ENCODE data around the gene PDGFA.

The PDGFA gene

DNA sequence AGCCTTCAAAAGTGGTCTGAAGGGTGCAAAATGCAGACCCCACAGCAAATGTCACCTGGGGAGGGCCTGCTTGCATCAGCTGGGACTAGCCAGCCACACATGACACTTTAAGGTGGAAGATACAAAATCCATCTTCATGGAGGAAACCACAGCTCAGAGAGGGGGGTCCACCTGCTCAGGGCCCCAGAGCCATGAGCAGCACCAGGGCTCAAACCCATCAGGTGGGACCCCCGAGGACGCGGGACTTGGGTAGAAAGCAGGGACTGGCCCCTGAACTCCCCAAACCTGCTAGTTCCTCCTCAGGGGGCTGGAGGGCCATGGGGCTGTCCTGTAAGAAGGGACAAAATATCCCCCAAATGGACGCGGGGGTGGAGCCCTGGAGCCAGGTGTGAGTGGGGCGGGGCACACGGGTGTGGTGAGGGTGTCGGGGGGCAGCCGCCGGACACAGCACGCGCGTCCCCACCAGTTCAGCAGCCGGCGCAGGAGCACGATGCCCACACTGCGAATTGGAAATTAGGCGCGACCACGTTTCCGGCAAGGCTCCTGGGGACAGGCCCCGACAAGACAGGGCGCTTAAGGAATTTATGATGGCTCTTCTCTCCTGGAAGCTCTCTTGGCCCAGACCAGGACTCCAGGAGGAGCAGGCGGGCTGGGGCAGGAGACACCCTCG is 8.0 kb downstream of the PDGFA start:
- no peaks in the 10 kb centered on the region for H3K9me3 ChIP-seq (ENCODE audit: control insufficient read depth, insufficient read depth, low read length)
- H3K36me3 ChIP-seq (ENCODE audit: insufficient read depth, low read length): peaks cover 18% of the 10 kb centered on the region
- H3K9ac ChIP-seq (ENCODE audit: low read depth, low read length): no peak overlapping the region
- H3K4me1 ChIP-seq (ENCODE audit: insufficient read depth, low read length): peaks cover 31% of the 10 kb centered on the region; the same call in 1 of the 2 replicates

DNA sequence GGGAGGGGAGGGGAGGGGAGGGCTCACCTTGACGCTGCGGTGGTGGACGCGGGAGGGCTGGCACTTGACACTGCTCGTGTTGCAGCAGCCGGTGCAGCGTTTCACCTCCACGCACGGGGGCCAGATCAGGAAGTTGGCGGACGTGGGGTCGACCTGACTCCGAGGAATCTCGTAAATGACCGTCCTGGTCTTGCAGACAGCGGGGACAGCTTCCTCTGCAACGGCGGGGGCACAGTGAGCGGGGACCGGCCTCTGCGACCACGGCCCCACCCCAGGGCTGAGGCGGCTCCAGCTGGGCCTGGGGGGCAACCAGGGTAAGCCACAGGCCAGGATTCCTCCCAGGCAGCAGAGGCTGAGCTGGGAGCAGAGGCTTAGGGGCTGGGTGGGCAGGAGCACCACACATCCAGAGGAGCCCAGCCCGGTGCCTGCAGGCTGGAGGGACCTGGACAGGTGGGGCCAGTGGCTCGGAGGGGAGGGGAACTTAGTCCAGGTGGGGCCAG is 8.8 kb downstream of the PDGFA start:
- Histone ChIP-seq H3K9me3 (ENCODE audit: control insufficient read depth, insufficient read depth, low read length) (no peaks in the 10 kb centered on the region), H3K4me1 (ENCODE audit: insufficient read depth, low read length) (peaks cover 31% of the 10 kb centered on the region; the same call in 1 of the 2 replicates), H3K9ac (ENCODE audit: low read depth, low read length) (no peak overlapping the region), H3K36me3 (ENCODE audit: insufficient read depth, low read length) (peaks cover 18% of the 10 kb centered on the region)

DNA sequence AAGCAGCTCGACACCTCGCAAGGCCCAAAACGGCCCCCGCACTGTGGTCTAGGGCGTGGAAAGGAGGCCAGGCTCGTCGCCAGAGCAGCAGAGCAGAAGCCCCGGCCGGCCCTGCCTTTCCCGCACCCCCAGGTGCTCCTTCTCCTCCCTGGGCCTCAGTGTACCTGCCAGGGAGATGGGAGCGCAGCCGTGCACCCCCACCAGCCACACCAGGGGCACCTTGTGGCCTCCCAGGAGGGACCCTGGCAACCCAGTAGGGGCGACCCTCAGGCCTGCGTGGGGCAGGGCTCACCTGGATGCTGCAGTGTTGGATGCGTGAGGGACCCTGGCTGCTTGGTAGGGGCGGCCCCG is 9.5 kb downstream of the PDGFA start:
- Histone ChIP-seq H3K9me3 (ENCODE audit: control insufficient read depth, insufficient read depth, low read length) (no peaks in the 10 kb centered on the region), H3K4me1 (ENCODE audit: insufficient read depth, low read length) (peaks cover 27% of the 10 kb centered on the region; the same call in 1 of the 2 replicates), H3K36me3 (ENCODE audit: insufficient read depth, low read length) (peaks cover 21% of the 10 kb centered on the region), H3K9ac (ENCODE audit: low read depth, low read length) (no peak overlapping the region)

DNA sequence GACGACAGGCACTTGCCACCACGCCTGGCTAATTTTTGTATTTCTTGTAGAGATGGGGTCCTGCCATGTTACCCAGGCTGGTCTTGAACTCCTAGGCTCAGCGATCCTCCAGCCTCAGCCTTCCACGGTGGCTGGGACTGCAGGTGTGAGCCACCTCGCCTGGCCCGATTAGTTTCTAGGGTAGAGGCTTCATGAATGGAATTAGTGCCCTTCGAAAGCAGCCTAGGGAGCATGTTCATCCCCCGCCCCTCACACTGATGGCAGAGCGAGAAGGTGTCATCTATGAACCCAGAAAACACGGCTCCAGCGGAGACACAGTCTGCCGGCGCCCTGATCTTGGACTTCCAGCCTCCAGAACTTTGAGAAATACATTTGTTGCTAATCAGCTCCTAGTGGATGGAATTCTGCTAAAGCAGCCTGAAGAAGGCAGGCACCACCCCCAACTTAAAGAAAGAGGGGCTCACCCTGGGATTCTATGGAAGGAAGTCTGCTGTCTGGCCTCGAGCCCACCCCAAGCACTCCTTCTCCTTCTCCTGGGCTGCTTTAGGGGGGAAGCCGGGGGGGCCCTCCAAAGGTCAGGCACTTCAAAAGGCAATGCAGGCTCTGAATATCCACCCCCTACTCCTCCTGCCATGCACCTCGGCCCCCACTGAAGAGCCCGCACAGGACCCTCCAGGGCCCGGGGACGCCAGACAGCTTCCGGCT is 10.1 kb downstream of the PDGFA start:
- Histone ChIP-seq H3K4me1 (ENCODE audit: insufficient read depth, low read length) (peaks cover 21% of the 10 kb centered on the region; the same call in 1 of the 2 replicates), H3K36me3 (ENCODE audit: insufficient read depth, low read length) (peaks cover 21% of the 10 kb centered on the region), H3K9me3 (ENCODE audit: control insufficient read depth, insufficient read depth, low read length) (no peaks in the 10 kb centered on the region), H3K9ac (ENCODE audit: low read depth, low read length) (no peak overlapping the region)

DNA sequence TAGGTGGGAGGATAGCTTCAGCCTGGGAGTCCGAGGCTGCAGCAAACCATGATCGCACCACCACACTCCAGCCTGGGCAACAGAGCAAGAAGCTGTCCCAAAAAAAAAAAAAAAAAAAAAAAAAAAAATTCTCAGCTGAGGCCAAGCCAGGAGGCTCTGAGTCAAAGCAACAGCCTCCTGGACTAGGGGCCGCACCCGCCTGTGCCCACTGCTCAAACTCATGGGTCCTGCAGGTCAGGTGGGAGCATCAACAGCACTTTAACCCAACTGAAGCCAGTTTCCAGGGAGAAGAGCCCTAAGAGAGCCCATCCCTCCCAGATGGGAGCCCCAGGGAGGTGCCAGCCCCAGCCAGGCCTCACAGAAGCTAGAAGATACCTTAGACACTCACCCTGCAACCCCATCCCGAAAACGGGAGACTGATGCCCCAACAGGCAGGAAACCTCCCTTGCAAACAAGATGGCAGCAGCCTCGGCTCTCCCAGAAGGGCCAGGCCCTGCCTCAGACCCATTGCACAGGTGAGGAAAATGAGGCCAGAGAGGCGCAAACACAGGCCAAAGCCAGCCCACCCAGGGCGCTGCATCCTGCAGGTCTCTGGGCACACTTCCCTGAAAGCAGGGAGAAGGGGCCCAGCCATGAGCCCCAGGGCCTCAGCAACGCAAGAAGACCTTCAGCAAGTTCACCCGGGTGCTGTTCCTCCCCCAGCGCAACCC is 11.0 kb downstream of the PDGFA start:
- H3K9me3 ChIP-seq (ENCODE audit: control insufficient read depth, insufficient read depth, low read length): no peaks in the 10 kb centered on the region
- peaks cover 21% of the 10 kb centered on the region for H3K36me3 ChIP-seq (ENCODE audit: insufficient read depth, low read length)
- H3K4me1 ChIP-seq (ENCODE audit: insufficient read depth, low read length): peaks cover 12% of the 10 kb centered on the region; the same call in 1 of the 2 replicates
- no peak overlapping the region for H3K9ac ChIP-seq (ENCODE audit: low read depth, low read length)

DNA sequence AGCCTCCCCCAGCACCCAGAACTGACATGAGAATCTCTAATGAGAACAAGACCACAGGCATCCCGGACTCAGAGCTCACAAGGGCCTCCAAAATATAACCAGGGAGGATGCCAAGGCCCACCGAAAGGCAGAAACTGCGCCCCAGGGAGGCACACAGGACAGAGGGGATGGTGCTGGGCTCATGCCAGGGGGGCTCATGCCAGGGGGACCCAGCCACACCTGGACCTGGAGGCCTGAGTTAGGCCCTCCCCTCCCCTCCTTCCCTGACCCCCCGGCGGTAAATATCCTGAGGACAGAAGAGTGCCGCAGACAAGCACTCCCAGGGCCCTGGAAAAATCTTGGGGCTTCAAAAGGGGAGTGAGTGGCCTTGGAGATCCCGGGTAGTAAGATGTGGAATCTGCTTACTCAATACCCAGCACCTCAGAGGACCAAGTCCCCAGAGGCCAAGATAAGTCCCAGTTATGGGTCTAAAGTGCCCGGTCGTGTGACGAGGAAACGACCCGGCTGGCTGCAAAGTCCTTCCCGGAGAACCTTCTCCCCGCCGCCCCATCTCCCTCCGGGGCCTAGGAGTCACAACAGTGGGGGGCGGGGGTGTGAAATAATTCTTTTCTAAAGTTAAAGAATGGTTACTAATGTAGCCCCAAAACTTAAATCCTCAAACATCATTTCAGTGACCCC is 11.9 kb downstream of the PDGFA start:
- H3K9ac ChIP-seq (ENCODE audit: low read depth, low read length): no peak overlapping the region
- no peaks in the 10 kb centered on the region for H3K9me3 ChIP-seq (ENCODE audit: control insufficient read depth, insufficient read depth, low read length)
- H3K36me3 ChIP-seq (ENCODE audit: insufficient read depth, low read length): peaks cover 21% of the 10 kb centered on the region
- peaks cover 4% of the 10 kb centered on the region; the same call in 1 of the 2 replicates for H3K4me1 ChIP-seq (ENCODE audit: insufficient read depth, low read length)

DNA sequence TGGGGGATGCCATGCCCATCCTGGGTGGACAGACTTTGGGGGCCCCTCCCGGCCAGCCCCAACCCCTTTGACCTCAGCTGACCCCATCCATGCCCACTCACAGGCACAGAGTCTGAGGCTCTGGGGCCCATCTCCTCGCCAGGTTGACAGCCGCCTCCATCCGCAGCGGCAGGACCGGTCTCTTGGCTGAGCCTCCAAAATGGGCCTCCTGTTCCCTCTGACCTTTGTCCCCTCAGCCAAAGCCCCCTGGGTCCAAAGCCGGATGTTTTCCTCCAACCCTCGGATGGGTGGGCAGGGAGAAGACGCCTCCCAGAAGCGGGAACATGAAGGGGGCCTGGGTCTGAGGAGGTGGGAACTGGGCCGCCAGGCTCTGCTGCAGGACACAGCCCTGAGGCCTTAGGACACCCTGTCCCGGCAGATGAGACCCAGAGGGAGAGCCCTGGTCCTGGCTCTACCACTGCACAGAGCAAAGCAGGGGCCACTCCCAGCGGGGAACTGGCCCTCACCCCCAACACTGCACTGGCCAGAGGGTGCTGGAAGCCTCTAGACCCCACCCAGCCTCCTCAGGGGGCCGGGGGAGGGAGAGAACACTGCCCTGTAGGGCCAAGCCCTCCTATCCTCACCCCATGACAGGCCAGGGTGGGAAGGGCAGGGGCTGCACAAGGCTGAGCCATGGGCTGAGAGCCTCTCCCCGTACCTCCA is 12.6 kb downstream of the PDGFA start:
- H3K36me3 ChIP-seq (ENCODE audit: insufficient read depth, low read length): peaks cover 21% of the 10 kb centered on the region
- H3K4me1 ChIP-seq (ENCODE audit: insufficient read depth, low read length): no peaks in the 10 kb centered on the region
- H3K9ac ChIP-seq (ENCODE audit: low read depth, low read length): no peak overlapping the region
- no peaks in the 10 kb centered on the region for H3K9me3 ChIP-seq (ENCODE audit: control insufficient read depth, insufficient read depth, low read length)

DNA sequence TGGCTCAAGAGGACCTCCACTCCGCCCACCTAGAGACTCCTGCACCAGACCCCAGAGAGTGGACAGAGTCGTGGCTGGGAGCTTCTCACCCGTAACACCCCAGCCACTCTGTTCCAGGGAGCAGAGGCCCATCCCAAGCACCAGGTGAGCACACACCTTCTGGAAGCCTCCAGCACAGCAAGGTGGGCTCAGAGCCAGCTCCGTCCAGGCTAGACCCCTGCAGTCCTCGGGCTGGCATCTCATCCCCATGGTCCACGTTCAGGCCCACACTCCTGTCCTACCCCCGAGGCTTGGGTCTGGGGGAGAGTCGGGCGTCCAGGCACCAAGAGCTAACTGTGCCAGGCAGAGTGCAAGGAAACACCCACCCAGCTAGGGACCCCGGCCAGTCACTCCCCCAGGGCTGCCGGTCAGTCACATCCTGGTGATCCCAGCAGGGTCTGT is 13.2 kb downstream of the PDGFA start:
- Histone ChIP-seq H3K9me3 (ENCODE audit: control insufficient read depth, insufficient read depth, low read length) (no peaks in the 10 kb centered on the region), H3K9ac (ENCODE audit: low read depth, low read length) (no peak overlapping the region), H3K4me1 (ENCODE audit: insufficient read depth, low read length) (no peaks in the 10 kb centered on the region), H3K36me3 (ENCODE audit: insufficient read depth, low read length) (peaks cover 25% of the 10 kb centered on the region)

DNA sequence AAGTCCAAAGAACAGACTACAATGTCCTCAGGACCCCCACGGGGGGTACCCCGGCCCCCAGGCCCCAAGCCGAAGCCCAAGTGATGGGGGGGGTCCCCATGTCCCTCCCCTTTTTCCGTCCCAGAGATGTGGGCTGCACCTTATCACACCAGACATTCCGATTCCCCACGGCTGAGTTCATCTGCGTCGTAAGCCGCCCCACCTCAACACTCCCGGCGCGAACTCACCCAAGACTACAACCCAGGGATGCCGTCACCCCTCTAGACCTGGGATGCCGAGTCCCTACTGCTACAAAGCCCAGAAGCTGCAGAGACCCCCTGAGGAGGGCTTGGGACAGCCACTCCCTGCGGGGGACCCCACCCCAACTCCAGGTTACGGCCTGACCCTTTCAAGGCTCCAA is 14.5 kb downstream of the PDGFA start:
- peaks cover 26% of the 10 kb centered on the region for H3K36me3 ChIP-seq (ENCODE audit: insufficient read depth, low read length)
- no peak overlapping the region for H3K9ac ChIP-seq (ENCODE audit: low read depth, low read length)
- H3K9me3 ChIP-seq (ENCODE audit: control insufficient read depth, insufficient read depth, low read length): no peaks in the 10 kb centered on the region
- H3K4me1 ChIP-seq (ENCODE audit: insufficient read depth, low read length): no peaks in the 10 kb centered on the region

DNA sequence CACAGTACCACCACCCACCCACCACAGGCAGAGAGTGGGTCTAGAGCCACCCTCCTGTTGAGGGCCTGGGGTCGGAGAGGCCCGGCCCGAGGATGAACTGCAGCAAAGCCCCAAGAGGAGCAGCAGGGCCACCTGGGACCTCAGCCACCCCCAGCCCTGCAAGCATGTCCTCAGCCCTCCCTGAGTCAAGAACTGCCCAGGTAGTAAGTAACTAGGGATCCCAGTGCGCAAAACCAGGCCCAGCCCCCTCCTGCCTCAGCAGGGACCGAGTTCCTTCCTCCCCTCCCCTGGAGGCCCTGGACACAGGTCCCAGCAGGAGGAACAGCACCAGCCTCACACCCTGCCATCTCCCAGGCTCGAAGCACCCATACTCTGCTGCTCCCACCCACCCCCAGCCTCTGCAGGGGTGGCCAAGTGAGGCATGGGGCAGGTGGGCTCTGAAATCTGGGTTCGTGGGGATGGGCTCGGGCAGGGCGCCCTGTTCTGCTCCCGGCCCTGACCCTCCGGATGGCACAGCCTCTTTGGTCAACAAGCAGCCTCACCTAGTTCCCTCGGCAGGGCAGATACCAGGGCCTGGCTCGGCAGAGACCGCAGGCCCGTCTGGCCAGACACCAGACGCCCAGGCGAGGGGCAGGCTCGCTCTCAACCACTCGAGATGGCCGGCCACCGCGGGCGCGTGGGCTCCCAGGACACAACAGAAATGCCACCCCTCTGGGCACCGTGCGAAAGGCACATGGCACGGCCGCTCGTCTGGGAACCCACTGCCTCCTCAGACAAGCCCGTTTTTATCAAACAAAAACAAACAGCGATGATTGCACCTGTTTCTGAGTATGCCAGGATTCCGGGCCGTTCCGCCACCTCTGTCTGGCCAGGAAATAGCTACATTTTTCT is 15.2 kb downstream of the PDGFA start:
- Histone ChIP-seq H3K36me3 (ENCODE audit: insufficient read depth, low read length) (peaks cover 23% of the 10 kb centered on the region), H3K9me3 (ENCODE audit: control insufficient read depth, insufficient read depth, low read length) (no peaks in the 10 kb centered on the region), H3K4me1 (ENCODE audit: insufficient read depth, low read length) (no peaks in the 10 kb centered on the region), H3K9ac (ENCODE audit: low read depth, low read length) (no peak overlapping the region)

DNA sequence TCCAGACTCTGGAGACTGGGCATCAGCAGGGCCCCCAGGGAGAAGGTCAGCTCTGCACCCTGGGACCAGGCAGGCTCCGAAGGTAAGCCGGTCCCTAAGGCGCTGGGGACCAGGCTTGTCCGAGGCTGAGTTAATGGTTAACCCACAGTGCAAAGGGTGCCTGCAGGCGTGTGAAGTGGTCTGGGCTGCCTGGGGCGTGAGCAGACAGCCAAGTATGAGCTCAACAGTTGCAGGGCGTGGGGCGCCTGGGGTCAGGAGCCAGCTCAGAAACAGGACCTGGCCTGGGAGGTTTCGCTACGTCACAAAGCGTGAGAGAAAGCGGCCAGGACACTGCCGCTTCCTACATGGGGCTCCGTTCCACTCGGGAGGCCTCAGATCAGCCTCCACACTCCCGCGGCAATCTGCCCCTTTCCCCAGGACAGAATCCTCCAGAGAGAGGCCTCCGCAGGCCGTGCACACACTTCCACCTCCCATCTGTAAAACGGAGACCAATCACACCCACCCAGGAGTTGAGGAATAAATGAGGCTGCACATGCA is 16.0 kb downstream of the PDGFA start:
- no peaks in the 10 kb centered on the region for H3K9me3 ChIP-seq (ENCODE audit: control insufficient read depth, insufficient read depth, low read length)
- no peak overlapping the region for H3K9ac ChIP-seq (ENCODE audit: low read depth, low read length)
- H3K36me3 ChIP-seq (ENCODE audit: insufficient read depth, low read length): peaks cover 20% of the 10 kb centered on the region
- H3K4me1 ChIP-seq (ENCODE audit: insufficient read depth, low read length): no peaks in the 10 kb centered on the region

DNA sequence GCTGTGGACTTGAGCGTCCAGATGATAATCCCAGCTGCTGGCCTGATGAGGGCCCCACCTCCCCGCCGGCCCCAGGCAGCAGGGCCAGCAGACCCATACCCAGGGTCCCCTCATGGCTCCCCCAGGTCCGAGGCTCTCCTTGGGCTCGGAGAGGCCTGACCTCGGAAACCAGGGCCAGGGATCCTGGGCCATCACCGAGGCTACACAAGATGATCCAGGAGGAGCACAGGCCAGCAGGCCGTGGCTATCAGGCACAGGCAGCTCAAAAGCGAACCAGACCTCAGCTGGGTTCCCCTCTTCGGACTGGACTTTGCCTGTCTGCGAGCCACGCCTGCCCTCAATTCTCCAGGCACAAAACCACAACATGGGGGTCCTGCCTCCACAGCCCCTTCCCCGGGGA is 17.4 kb downstream of the PDGFA start:
- Histone ChIP-seq H3K36me3 (ENCODE audit: insufficient read depth, low read length) (peaks cover 14% of the 10 kb centered on the region), H3K9me3 (ENCODE audit: control insufficient read depth, insufficient read depth, low read length) (no peaks in the 10 kb centered on the region), H3K4me1 (ENCODE audit: insufficient read depth, low read length) (no peaks in the 10 kb centered on the region), H3K9ac (ENCODE audit: low read depth, low read length) (no peak overlapping the region)

DNA sequence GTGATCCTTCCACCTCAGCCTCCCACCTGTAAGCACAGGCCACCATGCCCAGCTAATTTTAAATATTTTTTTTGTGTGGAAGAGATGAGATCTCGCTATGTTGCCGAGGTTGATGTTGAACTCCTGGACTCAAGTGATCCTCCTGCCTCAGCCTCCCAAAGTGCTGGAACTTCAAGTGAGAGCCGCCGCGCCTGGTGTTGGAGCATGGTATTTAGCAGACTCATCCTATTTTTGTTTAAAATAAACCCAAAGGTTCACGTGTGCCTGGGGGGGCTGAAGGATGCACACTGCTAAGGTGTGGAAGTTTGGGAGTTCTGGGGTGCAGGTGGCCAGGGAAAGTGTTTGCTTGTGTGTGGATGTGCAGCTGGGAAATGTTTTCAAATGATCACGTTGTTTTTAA is 18.1 kb downstream of the PDGFA start:
- H3K9me3 ChIP-seq (ENCODE audit: control insufficient read depth, insufficient read depth, low read length): no peaks in the 10 kb centered on the region
- peaks cover 15% of the 10 kb centered on the region for H3K36me3 ChIP-seq (ENCODE audit: insufficient read depth, low read length)
- H3K9ac ChIP-seq (ENCODE audit: low read depth, low read length): no peak overlapping the region
- H3K4me1 ChIP-seq (ENCODE audit: insufficient read depth, low read length): no peaks in the 10 kb centered on the region

All from ES-I3 (cell line).